Trophoblast cell (in vitro differentiated cells and primary cell): ENCODE data around the gene SPINT2.
A peak's percentile ranks its signal among the peaks of the same experiment; 100 is the strongest.

Experiments used
- DNase-seq, 2 donors: peaks; one replicate each; pipeline ENCODE4 v3.0.0-alpha.2; 2016
- H2AFZ ChIP-seq: 2 replicates; pipeline ENCODE4 v1.6.1; 2013; ENCODE audit warnings: low read length, moderate library complexity, mild to moderate bottlenecking; ENCODE audit not compliant: insufficient read depth, poor library complexity
- H2AK5ac ChIP-seq: 2 replicates; pipeline ENCODE4 v1.6.1; 2013; ENCODE audit warnings: mild to moderate bottlenecking, low read length
- H2BK120ac ChIP-seq: 2 replicates; pipeline ENCODE4 v1.6.1; 2013; ENCODE audit warnings: low read length, mild to moderate bottlenecking, moderate library complexity; ENCODE audit not compliant: insufficient read depth, poor library complexity
- H2BK12ac ChIP-seq: 2 replicates; pipeline ENCODE4 v1.6.1; 2013; ENCODE audit warnings: mild to moderate bottlenecking, low read length, moderate library complexity
- H2BK5ac ChIP-seq: 2 replicates; pipeline ENCODE4 v1.6.1; 2013; ENCODE audit warnings: low read length, low read depth, moderate library complexity, mild to moderate bottlenecking; ENCODE audit not compliant: poor library complexity
- H3K14ac ChIP-seq: 2 replicates; pipeline ENCODE4 v1.6.1; 2013; ENCODE audit warnings: mild to moderate bottlenecking, low read length
- H3K18ac ChIP-seq: 2 replicates; pipeline ENCODE4 v1.6.1; 2013; ENCODE audit warnings: mild to moderate bottlenecking, low read length
- H3K23ac ChIP-seq: 2 replicates; pipeline ENCODE4 v1.6.1; 2013; ENCODE audit warnings: low read length
- H3K27ac ChIP-seq: 2 replicates; pipeline ENCODE4 v1.5.1; 2013; ENCODE audit warnings: low read depth, mild to moderate bottlenecking, inconsistent platforms, low read length, moderate library complexity
- H3K27me3 ChIP-seq: 2 replicates; pipeline ENCODE4 v1.6.1; 2013; ENCODE audit warnings: inconsistent platforms, mild to moderate bottlenecking, low read length, moderate library complexity; ENCODE audit not compliant: insufficient read depth
- H3K36me3 ChIP-seq, 2 experiments: 1 replicate in 1 of 2; 2 replicates in 1 of 2; pipeline ENCODE4 v1.6.1; 2013; ENCODE audit warnings: low read length in 2 of 2, mild to moderate bottlenecking in 2 of 2, moderate library complexity in 1 of 2; ENCODE audit not compliant: insufficient read depth in 2 of 2, control insufficient read depth in 1 of 2
- H3K4ac ChIP-seq: 2 replicates; pipeline ENCODE4 v1.6.1; 2013; ENCODE audit warnings: low read depth, mild to moderate bottlenecking, low read length, moderate library complexity
- H3K4me1 ChIP-seq, 2 experiments: 1 replicate in 1 of 2; 2 replicates in 1 of 2; pipeline ENCODE4 v1.6.1; 2013; ENCODE audit warnings: low read length in 2 of 2, mild to moderate bottlenecking in 2 of 2, moderate library complexity in 1 of 2; ENCODE audit not compliant: insufficient read depth in 2 of 2, control insufficient read depth in 1 of 2
- H3K4me2 ChIP-seq: 2 replicates; pipeline ENCODE4 v1.6.1; 2013; ENCODE audit warnings: inconsistent platforms, mild to moderate bottlenecking, low read length, moderate library complexity
- H3K4me3 ChIP-seq: 2 replicates; pipeline ENCODE4 v1.5.1; 2013; ENCODE audit warnings: mild to moderate bottlenecking, low read depth, low read length, inconsistent platforms
- H3K79me1 ChIP-seq: one replicate; pipeline ENCODE4 v1.6.1; 2013; ENCODE audit warnings: low read length
- H3K79me2 ChIP-seq: 2 replicates; pipeline ENCODE4 v1.6.1; 2013; ENCODE audit warnings: low read length, mild to moderate bottlenecking; ENCODE audit not compliant: control insufficient read depth, insufficient read depth, poor library complexity
- H3K9ac ChIP-seq: 2 replicates; pipeline ENCODE4 v1.6.1; 2013; ENCODE audit warnings: mild to moderate bottlenecking, low read length
- H3K9me3 ChIP-seq: 2 replicates; pipeline ENCODE4 v1.6.1; 2013; ENCODE audit warnings: low read depth, mild to moderate bottlenecking, control low read depth, inconsistent platforms, low read length; ENCODE audit not compliant: insufficient read depth
- H4K12ac ChIP-seq: 2 replicates; pipeline ENCODE4 v1.6.1; 2013; ENCODE audit warnings: low read depth, mild to moderate bottlenecking, low read length, moderate library complexity
- H4K8ac ChIP-seq: 2 replicates; pipeline ENCODE4 v1.6.1; 2013; ENCODE audit warnings: low read depth, mild to moderate bottlenecking, low read length, moderate library complexity
- H4K91ac ChIP-seq: one replicate; pipeline ENCODE4 v1.6.1; 2013; ENCODE audit warnings: low read depth, mild to moderate bottlenecking, low read length, moderate library complexity
- WGBS: extraction: QIAGEN DNeasy Blood & Tissue Kit; methylation state at CpG from one replicate; pipeline ENCODE4 v1.1.7; 2013; ENCODE audit warnings: missing lambda C conversion rate; ENCODE audit not compliant: insufficient read length, insufficient coverage; ENCODE audit errors: extremely low coverage; 5-methylcytosine and 5-hydroxymethylcytosine counted together

SPINT2 gene

GRCh38 chr19:38262585-38263268 lies 1.6 kb upstream of the SPINT2 start:
- Histone ChIP-seq H2AFZ (no peak overlapping the region), H3K79me1 (peaks cover 30% of the 10 kb centered on the region), H2AK5ac (no peak overlapping the region), H4K8ac (peak overlapping the region; percentile 27), H3K79me2 (peaks cover 17% of the 10 kb centered on the region), H3K18ac (no peak overlapping the region), H3K4ac (no peak overlapping the region), H2BK5ac (no peak overlapping the region), H2BK120ac (no peak overlapping the region), H3K36me3 (no peaks in the 10 kb centered on the region), H4K91ac (no peak overlapping the region), H4K12ac (no peak overlapping the region), H2BK12ac (peak overlapping the region; percentile 36), H3K14ac (no peak overlapping the region), H3K27me3 (no peaks in the 10 kb centered on the region), H3K27ac (no peak overlapping the region), H3K4me2 (no peak overlapping the region), H3K4me3 (no peak overlapping the region), H3K23ac (no peak overlapping the region), H3K9me3 (no peaks in the 10 kb centered on the region), H3K4me1 (peaks cover 19 to 27% of the 10 kb centered on the region in 2 experiments), H3K9ac (no peak overlapping the region)
- peak in 1 of 2 donors; percentile 59 for DNase-seq
- whole genome bisulfite sequencing = no CpG with 5 or more reads among the region's 7 CpGs

GRCh38 chr19:38263689-38264485 lies 486 bp upstream of the SPINT2 start:
- no CpG with 5 or more reads among the region's 34 CpGs for WGBS
- H3K4me1 ChIP-seq = peaks cover 27 to 38% of the 10 kb centered on the region in 2 experiments
- H3K23ac ChIP-seq = no peak overlapping the region
- H4K91ac ChIP-seq = peak overlapping the region; percentile 8
- H2AK5ac ChIP-seq = no peak overlapping the region
- H3K9ac ChIP-seq = no peak overlapping the region
- H3K4ac ChIP-seq = no peak overlapping the region
- DNase-seq = peak; percentile 97 to 98
- H3K18ac ChIP-seq = no peak overlapping the region
- H3K14ac ChIP-seq = no peak overlapping the region
- no peaks in the 10 kb centered on the region for H3K9me3 ChIP-seq
- H2BK5ac ChIP-seq = peak overlapping the region; percentile 21
- no peaks in the 10 kb centered on the region for H3K36me3 ChIP-seq
- H3K79me1 ChIP-seq = peaks cover 31% of the 10 kb centered on the region
- no peaks in the 10 kb centered on the region for H3K27me3 ChIP-seq
- H3K27ac ChIP-seq = peak overlapping the region; percentile 90
- H3K79me2 ChIP-seq = peaks cover 25% of the 10 kb centered on the region
- peak overlapping the region; percentile 90 for H3K4me3 ChIP-seq
- no peak overlapping the region for H4K12ac ChIP-seq
- H2AFZ ChIP-seq = peak overlapping the region; percentile 62
- peak overlapping the region; percentile 10 for H2BK120ac ChIP-seq
- H3K4me2 ChIP-seq = peak overlapping the region; percentile 77
- no peak overlapping the region for H4K8ac ChIP-seq
- H2BK12ac ChIP-seq = no peak overlapping the region

GRCh38 chr19:38265213-38265861 lies 964 bp downstream of the SPINT2 start:
- DNase-seq = peak in 1 of 2 donors; percentile 42
- peak overlapping the region; percentile 27 for H2AFZ ChIP-seq

GRCh38 chr19:38265921-38266429 lies 1.6 kb downstream of the SPINT2 start:
- H2BK12ac ChIP-seq = peak overlapping the region; percentile 10
- H3K14ac ChIP-seq = peak overlapping the region; percentile 48
- H2BK120ac ChIP-seq = no peak overlapping the region
- H3K18ac ChIP-seq = peak overlapping the region; percentile 47
- H3K4me2 ChIP-seq = peak overlapping the region; percentile 77
- no peak overlapping the region for H4K12ac ChIP-seq
- H3K23ac ChIP-seq = no peak overlapping the region
- H3K4me3 ChIP-seq = no peak overlapping the region
- no peak overlapping the region for H3K9ac ChIP-seq
- H2BK5ac ChIP-seq = no peak overlapping the region
- peak overlapping the region; percentile 5 for H3K4ac ChIP-seq
- peaks cover 29% of the 10 kb centered on the region for H3K79me1 ChIP-seq
- peaks cover 29% of the 10 kb centered on the region for H3K79me2 ChIP-seq
- peak overlapping the region; percentile 90 for H3K27ac ChIP-seq
- H3K9me3 ChIP-seq = no peaks in the 10 kb centered on the region
- H4K8ac ChIP-seq = peak overlapping the region; percentile 33
- H3K4me1 ChIP-seq = peaks cover 33 to 47% of the 10 kb centered on the region in 2 experiments
- no peak overlapping the region for H2AK5ac ChIP-seq
- DNase-seq = peak; percentile 33 to 44
- H3K36me3 ChIP-seq = no peaks in the 10 kb centered on the region
- WGBS = no CpG with 5 or more reads among the region's 12 CpGs
- no peak overlapping the region for H4K91ac ChIP-seq
- H3K27me3 ChIP-seq = no peaks in the 10 kb centered on the region
- H2AFZ ChIP-seq = no peak overlapping the region

More at GRCh38 chr19:38265213-38265861, 964 bp downstream of the SPINT2 start:
- Histone ChIP-seq H3K18ac (peak overlapping the region; percentile 89), H3K4ac (peak overlapping the region; percentile 95), H3K79me1 (peaks cover 29% of the 10 kb centered on the region), H3K27ac (peak overlapping the region; percentile 90), H2BK5ac (peak overlapping the region; percentile 82), H3K9me3 (no peaks in the 10 kb centered on the region), H3K79me2 (peaks cover 27% of the 10 kb centered on the region), H3K4me1 (peaks cover 28 to 43% of the 10 kb centered on the region in 2 experiments), H2BK12ac (peak overlapping the region; percentile 58), H3K9ac (peak overlapping the region; percentile 80), H3K36me3 (no peaks in the 10 kb centered on the region), H3K23ac (no peak overlapping the region), H4K8ac (peak overlapping the region; percentile 80), H3K14ac (peak overlapping the region; percentile 86), H3K4me3 (peak overlapping the region; percentile 90), H3K4me2 (peak overlapping the region; percentile 77), H4K12ac (peak overlapping the region; percentile 33), H2BK120ac (peak overlapping the region; percentile 77), H2AK5ac (peak overlapping the region; percentile 77), H4K91ac (peak overlapping the region; percentile 88), H3K27me3 (no peaks in the 10 kb centered on the region)
- no CpG with 5 or more reads among the region's 14 CpGs for WGBS
